Rectal smooth muscle tissue (tissue), 1 donor: ENCODE results near the gene SPIRE1.

Source experiments
- H3K27ac ChIP-seq: one replicate; pipeline ENCODE4 v1.7.0; 2013; ENCODE audit warnings: low read depth, low read length, inconsistent platforms
- H3K27me3 ChIP-seq: one replicate; pipeline ENCODE4 v1.7.0; 2013; ENCODE audit warnings: low read length; ENCODE audit not compliant: control insufficient read depth, insufficient read depth
- H3K36me3 ChIP-seq: one replicate; pipeline ENCODE4 v1.7.0; 2013; ENCODE audit warnings: low read length; ENCODE audit not compliant: control insufficient read depth, insufficient read depth
- H3K4me1 ChIP-seq: one replicate; pipeline ENCODE4 v1.7.0; 2013; ENCODE audit warnings: low read length; ENCODE audit not compliant: control insufficient read depth, insufficient read depth
- H3K4me3 ChIP-seq: one replicate; pipeline ENCODE4 v1.7.0; 2013; ENCODE audit warnings: low read length
- H3K9ac ChIP-seq: one replicate; pipeline ENCODE4 v1.7.0; 2013; ENCODE audit warnings: low read length

The SPIRE1 gene

DNA sequence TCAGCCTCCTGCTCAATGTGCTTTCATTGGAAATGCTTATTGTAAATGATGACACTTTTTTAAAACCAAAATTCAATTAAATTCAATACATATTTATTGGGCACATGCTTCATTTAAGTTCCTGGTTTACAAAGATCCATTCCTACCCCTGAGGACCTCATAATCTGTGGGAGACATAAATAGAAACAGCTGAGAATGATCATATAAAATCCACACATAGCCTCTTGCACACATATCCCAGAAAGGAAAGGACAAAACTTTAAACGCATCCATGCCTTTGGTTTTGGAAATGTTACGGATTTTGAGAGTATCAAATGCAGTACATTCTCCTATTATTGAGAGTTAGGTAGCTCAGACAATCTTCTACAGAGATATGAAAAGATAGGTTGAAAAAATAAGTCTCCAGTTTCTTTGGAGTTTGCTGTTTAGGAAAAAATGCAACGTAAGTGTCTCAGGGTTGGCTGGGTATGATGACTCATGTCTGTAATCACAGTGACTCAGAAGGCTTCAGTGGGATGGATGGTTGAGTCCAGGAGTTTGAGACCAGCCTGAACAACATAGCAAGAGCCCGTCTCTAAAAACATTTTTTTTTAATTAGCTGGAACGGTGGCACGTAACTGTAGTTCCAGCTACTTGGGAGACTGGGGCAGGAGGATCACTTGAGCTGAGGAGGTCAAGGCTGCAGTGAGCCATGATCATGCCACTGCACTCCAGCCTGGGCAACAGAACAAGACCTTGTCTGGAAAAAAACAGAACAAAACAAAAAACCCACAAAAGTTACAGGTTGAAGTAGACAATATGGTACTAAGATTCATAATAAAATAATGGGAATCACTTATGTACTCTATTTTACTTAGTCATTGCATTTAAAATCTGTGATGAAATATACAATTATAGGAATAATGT is 254.1 kb downstream of the SPIRE1 start:
- H3K36me3 ChIP-seq, result no peaks in the 10 kb centered on the region
- no peak overlapping the region for H3K4me3 ChIP-seq
- H3K9ac ChIP-seq, result no peak overlapping the region
- H3K27me3 ChIP-seq, result no peaks in the 10 kb centered on the region
- H3K27ac ChIP-seq, result no peak overlapping the region
- peaks cover 6% of the 10 kb centered on the region for H3K4me1 ChIP-seq

DNA sequence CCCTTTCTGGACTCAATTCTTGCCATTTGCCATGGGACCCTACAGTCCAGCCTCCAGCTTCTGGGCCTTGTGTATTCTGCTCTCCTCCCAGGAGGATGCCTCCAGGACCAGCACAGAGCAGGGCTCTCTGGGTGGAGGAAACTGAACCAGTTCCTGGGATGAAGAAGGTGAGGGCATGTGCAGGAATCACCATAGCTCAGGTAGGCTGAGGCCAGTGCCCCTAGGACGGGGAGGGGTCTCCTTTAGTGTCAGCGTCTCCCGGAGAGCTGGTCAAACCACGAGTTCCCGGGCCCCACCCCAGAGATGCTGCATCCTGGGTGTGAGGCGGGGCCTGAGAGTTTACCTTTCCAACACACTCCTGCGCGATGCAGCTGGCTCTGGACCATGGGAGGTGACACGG is 256.0 kb downstream of the SPIRE1 start:
- Histone ChIP-seq H3K4me1 (no peaks in the 10 kb centered on the region), H3K27me3 (no peaks in the 10 kb centered on the region), H3K36me3 (no peaks in the 10 kb centered on the region), H3K4me3 (no peak overlapping the region), H3K27ac (no peak overlapping the region), H3K9ac (no peak overlapping the region)

DNA sequence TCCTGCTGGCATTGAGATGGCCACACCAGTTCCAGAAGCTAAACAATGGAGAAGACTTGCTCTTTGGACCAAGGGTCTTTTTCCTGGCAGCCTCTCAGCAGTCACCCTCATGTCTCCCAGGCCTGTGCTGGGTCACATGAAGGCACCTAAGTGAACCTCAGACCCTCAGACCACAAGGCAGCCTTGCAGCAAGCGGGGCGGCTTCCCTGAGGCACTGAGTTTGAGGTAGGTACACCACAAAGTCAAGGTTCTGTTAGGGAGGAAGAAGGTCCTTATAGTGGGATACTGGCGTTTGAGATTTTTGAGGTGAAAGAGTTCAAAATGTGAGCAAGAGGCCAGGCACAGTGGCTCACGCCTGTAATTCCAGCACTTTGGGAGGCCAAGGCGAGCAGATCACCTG is 258.7 kb downstream of the SPIRE1 start:
- H3K36me3 ChIP-seq, result no peaks in the 10 kb centered on the region
- H3K27ac ChIP-seq, result no peak overlapping the region
- no peaks in the 10 kb centered on the region for H3K27me3 ChIP-seq
- H3K9ac ChIP-seq, result no peak overlapping the region
- no peak overlapping the region for H3K4me3 ChIP-seq
- no peaks in the 10 kb centered on the region for H3K4me1 ChIP-seq

DNA sequence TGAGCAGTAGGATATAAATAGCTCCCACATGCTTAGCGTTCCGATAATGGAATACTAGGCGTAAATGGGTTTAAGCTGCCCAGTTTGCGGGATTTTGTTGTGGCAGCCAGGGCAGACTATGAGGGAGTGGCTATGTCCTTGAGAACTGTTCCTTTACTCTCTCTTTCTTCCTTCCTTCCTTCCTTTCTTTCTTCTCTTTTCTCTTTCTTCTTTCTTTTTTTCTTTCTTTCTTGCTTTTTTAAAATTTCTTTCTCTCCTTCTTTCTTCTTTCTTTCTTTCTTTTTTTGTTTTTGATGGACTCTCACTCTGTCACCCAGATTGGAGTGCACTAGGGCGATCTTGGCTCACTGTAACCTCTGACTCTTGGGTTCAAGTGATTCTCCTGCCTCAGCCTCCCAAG is 259.3 kb downstream of the SPIRE1 start:
- H3K4me1 ChIP-seq, result no peaks in the 10 kb centered on the region
- H3K36me3 ChIP-seq, result no peaks in the 10 kb centered on the region
- H3K9ac ChIP-seq, result no peak overlapping the region
- no peak overlapping the region for H3K27ac ChIP-seq
- H3K27me3 ChIP-seq, result no peaks in the 10 kb centered on the region
- H3K4me3 ChIP-seq, result no peak overlapping the region

DNA sequence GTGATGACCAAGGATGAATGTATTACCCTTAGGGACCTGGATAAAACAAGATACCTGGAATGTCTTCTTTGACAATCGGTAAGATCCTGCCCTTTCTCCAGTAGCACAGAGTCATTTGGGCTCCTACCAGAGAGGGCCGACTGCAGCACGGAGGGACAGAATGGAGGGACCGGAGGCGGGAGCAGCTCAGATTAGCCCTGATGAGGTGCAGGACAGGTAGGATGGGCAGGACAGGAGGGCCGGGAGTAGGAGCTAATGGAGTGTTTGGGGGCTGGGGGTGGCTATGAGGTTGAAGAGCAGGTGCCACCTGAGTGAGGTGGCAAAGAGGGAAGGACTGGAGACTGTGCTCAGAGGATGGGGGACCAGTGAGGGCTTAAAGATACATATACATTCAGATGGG is 260.1 kb downstream of the SPIRE1 start:
- H3K27me3 ChIP-seq, result no peaks in the 10 kb centered on the region
- no peaks in the 10 kb centered on the region for H3K4me1 ChIP-seq
- H3K36me3 ChIP-seq, result no peaks in the 10 kb centered on the region
- H3K4me3 ChIP-seq, result no peak overlapping the region
- no peak overlapping the region for H3K27ac ChIP-seq
- H3K9ac ChIP-seq, result no peak overlapping the region

- no peaks in the 10 kb centered on the region for H3K27me3 ChIP-seq
- H3K4me1 ChIP-seq, result no peaks in the 10 kb centered on the region
- H3K9ac ChIP-seq, result no peak overlapping the region
- H3K36me3 ChIP-seq, result no peaks in the 10 kb centered on the region
- no peak overlapping the region for H3K27ac ChIP-seq
- no peak overlapping the region for H3K4me3 ChIP-seq
Observed at GRCh38 chr18:12397254-12397653, 260.7 kb downstream of the SPIRE1 start.
